GM19023 (cell line): ENCODE results near the gene SSTR5.

ENCODE experiments used
- ATAC-seq: cut with Tn5 transposase; IDR thresholded peaks from one replicate; pipeline ENCODE4 v1.9.1; 2021; ENCODE audit warnings: mild to moderate bottlenecking, moderate library complexity; ENCODE audit not compliant: unreplicated experiment

SSTR5 gene

DNA sequence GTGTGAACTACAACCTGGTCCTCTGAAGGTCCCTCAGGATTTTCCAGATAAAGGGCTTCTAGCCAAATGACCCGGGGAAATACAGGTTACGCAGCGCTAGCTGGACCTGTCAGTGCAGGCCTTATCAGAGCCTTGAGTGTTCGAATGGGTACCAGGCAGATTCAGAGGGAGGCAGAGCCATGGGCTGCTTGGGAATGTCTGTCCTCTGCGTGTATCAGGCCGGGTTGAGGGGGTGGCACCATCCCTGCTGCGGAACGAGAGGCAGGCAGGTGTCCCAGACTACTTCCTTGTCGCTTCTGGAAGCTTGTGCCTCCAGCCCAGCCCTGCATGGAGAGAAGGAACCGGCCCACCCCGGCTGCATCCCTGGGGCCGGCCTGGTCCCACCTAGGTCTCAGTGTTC lies 33.6 kb upstream of the SSTR5 start:
- ATAC-seq: no peak

GRCh38 chr16:1039762-1040161 lies 32.8 kb upstream of the SSTR5 start:
- ATAC-seq: no peak

- ATAC-seq: no peak
These were observed 32.2 kb upstream of the SSTR5 start for GRCh38 chr16:1040346-1040745.

- ATAC-seq: no peak
These were observed 30.4 kb upstream of the SSTR5 start for GRCh38 chr16:1042049-1042744.

DNA sequence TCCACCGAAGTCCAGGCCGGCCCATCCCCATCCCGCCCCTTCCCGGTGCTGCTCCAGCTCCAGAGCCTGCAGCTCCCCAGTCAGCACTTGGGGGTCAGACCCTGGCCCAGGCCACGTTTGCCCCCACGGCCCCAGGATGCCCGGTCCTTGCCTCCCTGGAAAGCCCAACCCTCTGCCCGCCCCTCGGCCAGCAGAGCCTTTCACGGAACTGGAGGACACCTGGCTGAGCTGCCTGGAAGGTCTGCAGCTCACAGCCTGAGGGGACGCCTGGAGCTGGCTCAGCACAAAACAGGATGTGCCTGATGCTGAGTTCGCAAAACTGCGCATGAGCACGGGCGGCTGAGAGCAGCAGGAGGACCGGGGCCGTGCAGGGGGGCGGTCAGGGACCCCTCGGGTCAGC lies 29.7 kb upstream of the SSTR5 start:
- no peak for ATAC-seq

GRCh38 chr16:1043881-1044451 lies 28.6 kb upstream of the SSTR5 start:
- ATAC-seq: no peak

DNA sequence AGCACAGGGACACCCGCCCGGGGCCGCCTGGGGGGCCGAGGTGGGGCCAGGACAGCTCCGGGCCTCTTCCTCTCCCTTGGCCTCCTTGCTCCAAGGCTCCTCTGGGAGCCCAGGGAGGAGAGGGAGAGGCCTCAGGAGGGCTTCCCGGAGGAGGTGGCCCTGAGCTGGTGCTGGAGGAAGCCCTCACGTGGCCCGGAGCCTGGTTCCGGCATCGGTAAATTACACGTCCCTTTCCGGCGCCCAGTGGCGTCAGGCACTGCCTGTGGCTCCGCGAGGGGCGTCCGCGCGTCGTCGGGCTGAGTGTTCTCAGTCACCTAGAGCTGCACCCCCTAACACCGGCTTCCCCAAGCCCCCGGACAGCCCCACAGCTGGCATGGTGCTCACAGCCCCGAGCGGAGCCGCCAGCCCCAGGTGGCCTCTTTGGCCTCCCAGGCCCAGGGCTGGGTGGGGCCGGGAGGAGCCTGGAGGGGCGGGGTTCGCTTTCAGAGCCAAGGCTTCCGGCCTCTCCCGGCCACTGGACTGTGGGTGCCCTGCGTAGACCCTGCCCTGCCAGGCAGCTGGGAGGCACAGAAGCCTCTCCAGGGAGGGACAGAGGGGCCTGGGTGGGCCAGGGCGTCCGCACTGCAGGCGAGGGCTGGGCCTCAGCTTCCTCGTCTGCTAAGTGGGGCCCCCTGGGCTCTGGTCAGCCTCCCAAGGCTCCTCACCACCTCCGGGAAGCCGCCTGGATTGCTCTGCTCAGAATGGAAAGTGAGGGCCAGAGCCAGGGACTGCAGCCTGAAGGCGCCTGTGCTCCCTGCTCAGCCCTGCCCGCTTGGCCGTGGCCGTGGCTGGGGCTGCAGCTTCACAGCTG lies 27.9 kb upstream of the SSTR5 start:
- ATAC-seq: no peak

DNA sequence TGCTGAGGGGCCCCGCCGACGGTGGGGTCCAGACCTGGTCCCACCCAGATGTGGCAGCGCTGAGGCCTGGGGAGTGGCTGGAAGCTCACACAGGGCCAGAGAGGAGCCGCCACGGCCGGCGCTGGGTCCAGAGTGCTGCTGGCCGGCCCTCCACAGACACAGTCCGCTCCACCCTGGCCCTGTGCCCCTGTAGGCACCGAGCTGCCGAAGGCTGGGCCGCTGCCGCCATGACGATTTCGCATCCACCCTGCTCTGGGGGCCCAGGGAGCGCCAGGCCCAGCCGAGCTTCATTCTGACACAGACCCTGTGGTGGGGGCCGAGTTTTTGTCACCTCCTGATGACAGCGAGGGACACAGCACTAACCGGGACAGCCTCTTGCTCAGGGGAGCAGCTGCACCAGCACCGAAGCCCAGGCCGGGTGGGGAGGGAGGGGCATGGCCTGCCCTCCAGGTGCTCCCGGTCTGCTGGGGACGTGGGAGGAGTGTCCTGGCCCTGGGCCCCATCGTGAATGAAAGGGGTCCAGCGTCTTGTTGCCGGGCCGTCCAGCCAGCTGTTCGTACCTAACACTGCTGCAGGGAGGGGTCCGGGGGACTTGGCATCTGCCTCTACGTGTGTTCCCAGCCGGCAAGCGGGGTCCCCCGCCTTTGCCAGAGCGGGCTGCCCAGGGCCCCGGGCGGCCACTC lies 27.1 kb upstream of the SSTR5 start:
- ATAC-seq: no peak

DNA sequence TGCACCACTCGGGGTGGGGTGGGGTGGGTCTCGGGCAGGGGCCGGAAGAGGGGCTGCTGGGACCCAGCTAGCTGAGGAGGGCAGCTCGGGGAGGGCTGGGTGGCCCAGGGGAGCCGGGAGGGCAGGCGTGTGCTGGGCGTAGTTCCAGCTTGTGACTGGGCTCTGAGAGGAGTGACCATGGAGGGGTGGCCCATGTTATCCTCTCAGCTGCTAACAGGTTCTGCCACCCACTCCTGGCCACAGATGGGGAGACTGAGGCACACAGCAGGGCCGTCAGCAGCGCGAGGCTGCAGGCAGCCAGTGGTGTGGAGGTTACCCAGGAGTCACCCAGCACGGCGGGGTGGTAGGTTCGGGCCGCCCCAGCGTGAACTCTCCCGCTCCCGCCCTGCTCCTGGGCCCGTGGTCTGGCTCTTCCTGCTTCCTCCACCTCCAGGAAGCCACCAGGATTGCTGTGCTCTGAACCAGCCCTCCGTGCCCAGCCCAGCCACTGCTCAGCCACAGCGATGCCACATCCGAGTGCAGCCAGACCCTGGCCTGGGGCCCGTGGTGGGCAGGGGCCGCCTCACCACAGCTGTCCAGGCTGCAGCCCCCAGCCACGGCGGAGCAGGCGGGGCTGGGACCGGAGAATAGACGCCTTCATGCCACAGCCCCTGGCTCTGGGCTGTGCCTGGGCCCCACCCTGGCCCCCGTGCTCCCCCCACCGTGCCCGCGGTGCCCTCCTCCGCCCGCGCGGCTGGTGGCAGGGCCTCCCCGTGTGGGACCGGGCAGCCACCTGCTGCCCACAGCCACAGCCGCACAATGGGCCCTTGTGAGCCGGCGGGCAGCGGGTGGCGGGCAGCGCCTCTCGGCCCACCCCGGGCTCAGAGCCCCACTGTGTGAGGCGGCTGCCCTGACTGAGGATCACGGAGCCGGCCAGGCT lies 26.3 kb upstream of the SSTR5 start:
- ATAC-seq: no peak

- no peak for ATAC-seq
These were observed 25.4 kb upstream of the SSTR5 start for GRCh38 chr16:1047123-1047522.

GRCh38 chr16:1047801-1048200 lies 24.7 kb upstream of the SSTR5 start:
- no peak for ATAC-seq

DNA sequence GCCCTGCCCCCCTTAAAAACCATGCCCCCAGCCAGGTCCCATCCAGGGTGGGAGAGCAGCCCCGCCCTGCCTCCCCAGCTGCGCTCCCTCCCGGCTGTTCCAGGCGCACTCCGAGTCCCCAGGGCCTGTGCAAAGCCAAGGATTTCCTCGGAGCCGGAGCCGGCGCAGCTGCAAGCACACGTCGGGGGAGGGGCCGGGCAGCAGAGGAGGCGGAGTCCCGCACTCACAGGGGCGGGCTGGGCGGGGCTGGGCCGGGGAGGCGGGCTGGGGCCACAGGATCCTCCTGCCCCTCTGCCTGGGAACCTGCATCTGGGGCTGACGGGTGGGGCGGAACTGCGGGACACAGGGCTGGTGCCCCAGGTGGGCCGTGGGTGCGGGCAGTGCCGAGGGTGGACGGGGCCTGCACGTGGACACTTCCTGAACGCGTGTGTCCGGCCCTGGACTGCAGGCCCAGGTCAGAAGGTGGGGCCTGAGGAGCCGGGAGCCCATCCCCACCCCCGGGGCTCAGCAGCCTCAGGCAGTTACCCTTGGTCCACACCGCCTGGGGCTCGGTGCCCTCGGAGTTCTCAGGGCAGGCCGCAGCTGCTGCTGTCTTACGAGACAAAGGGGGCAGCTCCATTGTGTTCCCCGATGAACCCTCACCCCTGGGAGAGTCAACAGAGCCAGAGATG lies 24.0 kb upstream of the SSTR5 start:
- ATAC-seq: no peak

DNA sequence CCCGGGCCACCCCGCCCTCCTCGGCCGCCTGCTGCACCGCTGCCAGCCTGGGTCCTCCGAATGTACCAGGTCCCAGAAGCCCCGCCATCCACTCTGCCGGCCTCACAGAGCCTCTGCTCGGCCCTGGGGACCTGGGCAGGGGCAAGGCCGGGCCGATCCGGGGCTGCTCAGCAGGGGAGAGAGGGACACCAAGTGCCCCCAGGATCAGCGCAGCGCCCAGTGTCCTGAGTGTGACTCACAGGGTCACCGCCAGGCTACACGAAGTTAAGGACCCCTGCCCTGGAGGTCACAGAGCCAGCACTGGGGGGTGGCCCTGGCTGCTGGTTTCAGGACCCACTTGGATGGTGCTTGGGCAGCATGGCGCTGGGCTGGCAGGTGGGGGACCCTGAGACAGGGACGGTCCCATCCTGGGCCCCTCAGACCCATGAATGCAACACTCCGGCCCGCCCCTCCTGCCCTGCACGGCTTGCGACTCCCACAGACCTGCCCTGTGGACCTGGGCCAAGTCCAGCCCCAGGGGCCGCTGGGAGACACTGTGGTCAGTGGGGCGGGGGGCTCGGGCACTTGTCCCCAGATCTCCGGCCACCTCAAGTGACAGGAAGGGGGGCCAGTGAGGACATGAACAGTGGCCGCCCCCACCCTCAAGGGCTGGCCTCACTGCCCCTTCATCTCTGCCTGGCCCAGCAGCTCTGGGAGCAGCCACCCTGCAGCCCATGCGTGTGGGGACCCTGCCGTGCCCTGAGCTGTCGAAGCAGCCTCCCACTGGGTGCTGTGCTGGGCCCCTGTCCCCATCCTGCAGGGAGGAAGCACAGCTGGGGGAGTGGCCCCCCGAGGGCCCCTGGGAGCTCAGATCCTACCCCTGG lies 23.2 kb upstream of the SSTR5 start:
- ATAC-seq: no peak

DNA sequence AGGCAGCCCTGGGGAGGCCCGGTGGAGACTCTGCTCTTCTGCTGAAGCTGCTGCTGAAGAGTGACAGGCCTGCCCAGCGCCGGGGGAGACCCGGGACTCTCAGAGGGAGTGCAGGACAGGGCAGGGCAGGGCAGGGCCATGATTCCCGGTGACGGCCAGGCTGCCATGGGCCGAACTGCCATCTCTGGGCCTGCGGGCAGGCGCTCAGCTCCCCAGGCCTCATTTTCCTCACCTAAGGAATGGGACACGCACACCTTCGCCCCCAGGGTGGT lies 22.6 kb upstream of the SSTR5 start:
- no peak for ATAC-seq

- no peak for ATAC-seq
These were observed 22.0 kb upstream of the SSTR5 start for GRCh38 chr16:1050516-1050915.

- no peak for ATAC-seq
These were observed 21.6 kb upstream of the SSTR5 start for GRCh38 chr16:1050921-1051320.

GRCh38 chr16:1051446-1051845 lies 21.1 kb upstream of the SSTR5 start:
- no peak for ATAC-seq

GRCh38 chr16:1052721-1053120 lies 19.8 kb upstream of the SSTR5 start:
- no peak for ATAC-seq

- ATAC-seq: no peak
These were observed 19.4 kb upstream of the SSTR5 start for GRCh38 chr16:1053121-1053521.
